HepG2 (cell line): ENCODE data around the gene VPS4A. TPM values are rescaled to one million over a fixed set of nuclear protein-coding genes. Genes with fewer than 3 reads are reported as not detected.

Experiments used
- ELF3 ChIP-seq: IDR thresholded peaks from 2 replicates; pipeline ENCODE4 v1.6.1; 2016; ENCODE audit warnings: missing genetic modification reagents, missing compliant biosample characterization
- ELF4 ChIP-seq: sonication (generic); formaldehyde crosslinking; IDR thresholded peaks from 2 replicates; pipeline ENCODE4 v1.5.0; 2020; ENCODE audit warnings: missing genetic modification reagents, mild to moderate bottlenecking, moderate library complexity, borderline replicate concordance
- FOXA3 ChIP-seq: IDR thresholded peaks from 2 replicates; pipeline ENCODE4 v1.6.1; 2016; ENCODE audit warnings: missing genetic modification reagents, missing compliant biosample characterization
- MXI1 ChIP-seq: IDR thresholded peaks from 3 replicates; pipeline ENCODE4 v1.6.1; 2012; ENCODE audit warnings: low read depth, low read length, inconsistent platforms, borderline replicate concordance
- NFIB ChIP-seq: sonication (generic); formaldehyde crosslinking; IDR thresholded peaks from 2 replicates; pipeline ENCODE4 v1.9.0; 2021; ENCODE audit warnings: missing genetic modification reagents, mild to moderate bottlenecking, borderline replicate concordance
- NPAS2 ChIP-seq: sonication (generic); formaldehyde crosslinking; IDR thresholded peaks from 2 replicates; pipeline ENCODE4 v1.8.0; 2022; ENCODE audit warnings: mild to moderate bottlenecking, missing genetic modification reagents, borderline replicate concordance
- SETDB1 ChIP-seq: sonication (generic); formaldehyde crosslinking; IDR thresholded peaks from 2 replicates; pipeline ENCODE4 v1.5.1; 2020; ENCODE audit warnings: missing genetic modification reagents, mild to moderate bottlenecking, borderline replicate concordance
- SMAD9 ChIP-seq: sonication (generic); formaldehyde crosslinking; IDR thresholded peaks from 2 replicates; pipeline ENCODE4 v1.5.1; 2020; ENCODE audit warnings: mild to moderate bottlenecking, missing genetic modification reagents
- SUZ12 ChIP-seq: fragments of 150-350 bp; IDR thresholded peaks from 2 replicates; pipeline ENCODE4 v1.6.1; 2014; ENCODE audit warnings: low read depth, low read length
- ZFP36 ChIP-seq: fragments of 150-350 bp; IDR thresholded peaks from 2 replicates; pipeline ENCODE4 v1.6.1; 2018; ENCODE audit warnings: borderline replicate concordance, low read length, low read depth; ENCODE audit not compliant: partially characterized antibody
- ZFY ChIP-seq: sonication (generic); formaldehyde crosslinking; IDR thresholded peaks from 2 replicates; pipeline ENCODE4 v1.4.0; 2020; ENCODE audit warnings: missing genetic modification reagents
- ZNF180 ChIP-seq: sonication (generic); formaldehyde crosslinking; IDR thresholded peaks from 2 replicates; pipeline ENCODE4 v1.4.0; 2020; ENCODE audit warnings: low read depth, missing genetic modification reagents, borderline replicate concordance
- ZNF20 ChIP-seq: sonication (generic); formaldehyde crosslinking; IDR thresholded peaks from 2 replicates; pipeline ENCODE4 v1.4.0; 2020; ENCODE audit warnings: mild to moderate bottlenecking, moderate library complexity, missing genetic modification reagents
- ZNF335 ChIP-seq: sonication (generic); formaldehyde crosslinking; IDR thresholded peaks from 2 replicates; pipeline ENCODE4 v1.4.0; 2020; ENCODE audit warnings: missing genetic modification reagents
- ZNF441 ChIP-seq: sonication (generic); formaldehyde crosslinking; IDR thresholded peaks from 2 replicates; pipeline ENCODE4 v1.7.0; 2021; ENCODE audit warnings: missing genetic modification reagents, borderline replicate concordance
- ZNF446 ChIP-seq: sonication (generic); formaldehyde crosslinking; IDR thresholded peaks from 2 replicates; pipeline ENCODE4 v1.5.0; 2020; ENCODE audit warnings: mild to moderate bottlenecking, missing genetic modification reagents
- ZNF468 ChIP-seq: sonication (generic); formaldehyde crosslinking; IDR thresholded peaks from 2 replicates; pipeline ENCODE4 v1.8.0; 2022; ENCODE audit warnings: mild to moderate bottlenecking, moderate library complexity, missing genetic modification reagents
- ZNF546 ChIP-seq: sonication (generic); formaldehyde crosslinking; conservative IDR thresholded peaks from 2 replicates; pipeline ENCODE4 v1.8.1; 2023; ENCODE audit warnings: mild to moderate bottlenecking, missing genetic modification reagents
- ZNF703 ChIP-seq: sonication (generic); formaldehyde crosslinking; IDR thresholded peaks from 2 replicates; pipeline ENCODE4 v1.5.1; 2020; ENCODE audit warnings: missing genetic modification reagents, mild to moderate bottlenecking, moderate library complexity, borderline replicate concordance
- ZNF746 ChIP-seq: sonication (generic); formaldehyde crosslinking; IDR thresholded peaks from 2 replicates; pipeline ENCODE4 v1.8.0; 2022; ENCODE audit warnings: mild to moderate bottlenecking, missing genetic modification reagents
- ZNF790 ChIP-seq: sonication (generic); formaldehyde crosslinking; IDR thresholded peaks from 2 replicates; pipeline ENCODE4 v1.8.0; 2022; ENCODE audit warnings: missing genetic modification reagents, mild to moderate bottlenecking, borderline replicate concordance
- ZNF816 ChIP-seq: sonication (generic); formaldehyde crosslinking; IDR thresholded peaks from 2 replicates; pipeline ENCODE4 v1.8.0; 2022; ENCODE audit warnings: missing genetic modification reagents, mild to moderate bottlenecking, borderline replicate concordance
- polyA plus RNA-seq, 8 experiments: library from polyadenylated mRNA; depleted of rRNA in 3 of 8; stranded (reverse) in 7 of 8; unstranded in 1 of 8; fragments of >200 nt; fragmentation: Illumina TruSeq in 4 of 8; extraction: Trizol in 4 of 8; gene quantifications; 2 replicates each; pipeline versions ENCODE4 v1.2.1 to v1.2.3, GENCODE V29; 2011 to 2016; ENCODE audit warnings: low read depth in 4 of 8, missing spikeins in 1 of 8, mixed read lengths in 1 of 8; ENCODE audit not compliant: insufficient read depth in 1 of 8
- total RNA-seq, 5 experiments: library from RNA; depleted of rRNA; stranded (reverse); fragments of >200 nt; fragmentation: Illumina TruSeq; extraction: Trizol; gene quantifications; 2 replicates each; pipeline ENCODE4 v1.2.3, GENCODE V29; 2016; ENCODE audit warnings: low read depth in 1 of 5
- TF ChIP-seq, protein P1 (sequence below): sonication (generic); formaldehyde crosslinking; IDR thresholded peaks from 2 replicates; pipeline ENCODE4 v1.5.1; 2020; ENCODE audit warnings: missing genetic modification reagents, mild to moderate bottlenecking, borderline replicate concordance
- TF ChIP-seq, protein P2 (sequence below): IDR thresholded peaks from 2 replicates; pipeline ENCODE4 v1.6.1; 2016; ENCODE audit warnings: control low read depth
- TF ChIP-seq, protein P3 (sequence below): sonication (generic); IDR thresholded peaks from 2 replicates; pipeline ENCODE4 v1.6.1; 2016; ENCODE audit warnings: low read depth, borderline replicate concordance

Gene VPS4A
- total and polyA plus RNA-seq, 2 of the 13 experiments (the other 11 are each of a cell fraction or from before 2014, with no cell fraction given) = 13.2 to 27.9 TPM

DNA sequence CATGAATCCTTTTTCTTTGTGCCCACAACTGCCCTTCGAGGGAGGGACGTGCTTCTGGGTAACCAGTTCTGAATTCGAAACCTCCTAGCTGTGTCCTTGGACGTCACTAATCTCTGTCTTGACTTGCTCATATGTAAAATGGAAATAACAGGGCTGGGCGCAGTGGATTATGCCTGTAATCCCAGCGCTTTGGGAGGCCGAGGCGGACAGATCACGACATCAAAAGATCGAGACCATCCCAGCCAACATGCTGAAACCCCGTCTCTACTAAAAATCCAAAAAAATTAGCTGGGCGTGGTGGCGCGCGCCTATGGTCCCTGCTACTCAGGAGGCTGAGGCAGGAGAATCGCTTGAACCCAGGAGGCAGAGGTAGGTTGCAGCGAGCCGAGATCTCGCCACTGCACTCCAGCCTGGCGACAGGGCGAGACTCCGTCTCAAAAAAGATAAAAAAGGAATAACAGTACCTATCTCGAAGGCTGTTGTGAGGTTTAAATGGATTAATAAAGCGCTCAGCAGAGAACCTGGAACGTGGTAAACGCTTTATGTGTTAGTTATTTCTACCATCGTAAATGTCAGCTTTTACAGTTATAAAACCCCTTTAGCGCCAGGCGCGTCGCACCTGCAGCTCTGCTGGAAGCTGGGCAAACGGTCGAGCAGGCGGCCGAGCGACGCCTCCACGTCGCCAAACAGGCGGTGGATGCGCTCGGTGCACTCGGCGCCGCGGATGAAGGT, 27.6 kb downstream of the VPS4A start (continued):
- TF ChIP-seq, protein P1, sequence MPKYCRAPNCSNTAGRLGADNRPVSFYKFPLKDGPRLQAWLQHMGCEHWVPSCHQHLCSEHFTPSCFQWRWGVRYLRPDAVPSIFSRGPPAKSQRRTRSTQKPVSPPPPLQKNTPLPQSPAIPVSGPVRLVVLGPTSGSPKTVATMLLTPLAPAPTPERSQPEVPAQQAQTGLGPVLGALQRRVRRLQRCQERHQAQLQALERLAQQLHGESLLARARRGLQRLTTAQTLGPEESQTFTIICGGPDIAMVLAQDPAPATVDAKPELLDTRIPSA (CRISPR knock-in tag) = 0 out of 2 replicates have a peak, but pooled peaks have one; percentile 31
- TF ChIP-seq ZNF746 = no peak
- TF ChIP-seq ZNF335 (CRISPR knock-in tag) = no peak
- no peak for TF ChIP-seq ZNF468 (CRISPR knock-in tag)
- TF ChIP-seq, protein P2, sequence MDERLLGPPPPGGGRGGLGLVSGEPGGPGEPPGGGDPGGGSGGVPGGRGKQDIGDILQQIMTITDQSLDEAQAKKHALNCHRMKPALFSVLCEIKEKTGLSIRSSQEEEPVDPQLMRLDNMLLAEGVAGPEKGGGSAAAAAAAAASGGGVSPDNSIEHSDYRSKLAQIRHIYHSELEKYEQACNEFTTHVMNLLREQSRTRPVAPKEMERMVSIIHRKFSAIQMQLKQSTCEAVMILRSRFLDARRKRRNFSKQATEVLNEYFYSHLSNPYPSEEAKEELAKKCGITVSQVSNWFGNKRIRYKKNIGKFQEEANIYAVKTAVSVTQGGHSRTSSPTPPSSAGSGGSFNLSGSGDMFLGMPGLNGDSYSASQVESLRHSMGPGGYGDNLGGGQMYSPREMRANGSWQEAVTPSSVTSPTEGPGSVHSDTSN (CRISPR knock-in tag) = no peak
- TF ChIP-seq NPAS2 (CRISPR knock-in tag) = no peak
- no peak for TF ChIP-seq SETDB1 (CRISPR knock-in tag)
- no peak for TF ChIP-seq ELF3 (CRISPR knock-in tag)
- TF ChIP-seq ZNF546 = no peak
- no peak for TF ChIP-seq FOXA3
- TF ChIP-seq NFIB (CRISPR knock-in tag) = 0 out of 2 replicates have a peak, but pooled peaks have one; percentile 38
- no peak for TF ChIP-seq SUZ12
- TF ChIP-seq SMAD9 (CRISPR knock-in tag) = no peak
- TF ChIP-seq, protein P3, sequence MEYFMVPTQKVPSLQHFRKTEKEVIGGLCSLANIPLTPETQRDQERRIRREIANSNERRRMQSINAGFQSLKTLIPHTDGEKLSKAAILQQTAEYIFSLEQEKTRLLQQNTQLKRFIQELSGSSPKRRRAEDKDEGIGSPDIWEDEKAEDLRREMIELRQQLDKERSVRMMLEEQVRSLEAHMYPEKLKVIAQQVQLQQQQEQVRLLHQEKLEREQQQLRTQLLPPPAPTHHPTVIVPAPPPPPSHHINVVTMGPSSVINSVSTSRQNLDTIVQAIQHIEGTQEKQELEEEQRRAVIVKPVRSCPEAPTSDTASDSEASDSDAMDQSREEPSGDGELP = no peak
- TF ChIP-seq ZNF180 = no peak
- no peak for TF ChIP-seq ZNF446 (CRISPR knock-in tag)
- 0 out of 3 replicates have a peak, but pooled peaks have one; percentile 26 for TF ChIP-seq MXI1
- peak; percentile 12 for TF ChIP-seq ZNF20
- no peak for TF ChIP-seq ZNF703 (CRISPR knock-in tag)
- TF ChIP-seq ZFY (CRISPR knock-in tag) = no peak
- 0 out of 2 replicates have a peak, but pooled peaks have one; percentile 21 for TF ChIP-seq ELF4
- peak; percentile 59; the same call in 1 of the 2 replicates for TF ChIP-seq ZNF790 (CRISPR knock-in tag)
- peak; percentile 18; the same call in 1 of the 2 replicates for TF ChIP-seq ZNF441
- TF ChIP-seq ZFP36 = no peak
- no peak; the same call in 1 of the 2 replicates for TF ChIP-seq ZNF816
